GM19455 (cell line): ENCODE data around the gene FOXL3.

Experiments
- ATAC-seq: cut with Tn5 transposase; IDR thresholded peaks from one replicate; pipeline ENCODE4 v1.9.1; 2021; ENCODE audit not compliant: unreplicated experiment

Gene FOXL3

GRCh38 chr7:265998-266850, 23.7 kb upstream of the FOXL3 start:
- ATAC-seq, result no peak

- no peak for ATAC-seq
These were observed 22.8 kb upstream of the FOXL3 start for GRCh38 chr7:266851-267840.

GRCh38 chr7:268991-269390, 21.0 kb upstream of the FOXL3 start:
- ATAC-seq, result no peak

- ATAC-seq, result no peak
These were observed 20.2 kb upstream of the FOXL3 start for GRCh38 chr7:269721-270120.

- no peak for ATAC-seq
These were observed 19.5 kb upstream of the FOXL3 start for GRCh38 chr7:270351-270983.

- no peak for ATAC-seq
These were observed 18.5 kb upstream of the FOXL3 start for GRCh38 chr7:271266-272107.

- no peak for ATAC-seq
These were observed 17.8 kb upstream of the FOXL3 start for GRCh38 chr7:272108-272615.

- no peak for ATAC-seq
These were observed 17.3 kb upstream of the FOXL3 start for GRCh38 chr7:272631-273030.

- no peak for ATAC-seq
These were observed 16.6 kb upstream of the FOXL3 start for GRCh38 chr7:273327-273726.

GRCh38 chr7:274266-274665, 15.7 kb upstream of the FOXL3 start:
- ATAC-seq, result no peak

- ATAC-seq, result no peak
These were observed 13.6 kb upstream of the FOXL3 start for GRCh38 chr7:276230-276835.

- no peak for ATAC-seq
These were observed 12.7 kb upstream of the FOXL3 start for GRCh38 chr7:277228-277627.

GRCh38 chr7:278081-278480, 11.9 kb upstream of the FOXL3 start:
- no peak for ATAC-seq

GRCh38 chr7:279821-280220, 10.1 kb upstream of the FOXL3 start:
- ATAC-seq, result no peak

- no peak for ATAC-seq
These were observed 9.5 kb upstream of the FOXL3 start for GRCh38 chr7:280461-280860.

- ATAC-seq, result no peak
These were observed 8.3 kb upstream of the FOXL3 start for GRCh38 chr7:281637-282036.

GRCh38 chr7:282621-283020, 7.3 kb upstream of the FOXL3 start:
- ATAC-seq, result no peak

- ATAC-seq, result no peak
These were observed 4.9 kb upstream of the FOXL3 start for GRCh38 chr7:284762-285722.

- no peak for ATAC-seq
These were observed 4.2 kb upstream of the FOXL3 start for GRCh38 chr7:285731-286130.
